HG03097 (cell line): ENCODE measurements around the gene RPL10A.

ENCODE experiments used
- ATAC-seq: cut with Tn5 transposase; IDR thresholded peaks from one replicate; pipeline ENCODE4 v1.9.1; 2021; ENCODE audit not compliant: unreplicated experiment, low FRiP score

RPL10A gene

GRCh38 chr6:35474131-35474941, 6.1 kb downstream of the RPL10A start:
- ATAC-seq = no peak

GRCh38 chr6:35474942-35475570, 6.9 kb downstream of the RPL10A start:
- ATAC-seq = no peak

- no peak for ATAC-seq
These were observed 7.4 kb downstream of the RPL10A start for GRCh38 chr6:35475573-35475972.

GRCh38 chr6:35476004-35476403, 7.8 kb downstream of the RPL10A start:
- ATAC-seq = no peak

GRCh38 chr6:35477028-35477427, 8.8 kb downstream of the RPL10A start:
- ATAC-seq = no peak

GRCh38 chr6:35477551-35478179, 9.5 kb downstream of the RPL10A start:
- no peak for ATAC-seq

- no peak for ATAC-seq
These were observed 10.1 kb downstream of the RPL10A start for GRCh38 chr6:35478259-35478658.

- no peak for ATAC-seq
These were observed 12.0 kb downstream of the RPL10A start for GRCh38 chr6:35480176-35480575.

GRCh38 chr6:35481226-35481625, 13.0 kb downstream of the RPL10A start:
- ATAC-seq = no peak

GRCh38 chr6:35483062-35483461, 14.9 kb downstream of the RPL10A start:
- no peak for ATAC-seq

- ATAC-seq = no peak
These were observed 15.3 kb downstream of the RPL10A start for GRCh38 chr6:35483490-35483889.

- ATAC-seq = no peak
These were observed 15.9 kb downstream of the RPL10A start for GRCh38 chr6:35483893-35484645.

- no peak for ATAC-seq
These were observed 16.8 kb downstream of the RPL10A start for GRCh38 chr6:35484921-35485392.

GRCh38 chr6:35485402-35485877, 17.2 kb downstream of the RPL10A start:
- no peak for ATAC-seq

GRCh38 chr6:35486005-35486925, 18.1 kb downstream of the RPL10A start:
- no peak for ATAC-seq

GRCh38 chr6:35487658-35488516, 19.7 kb downstream of the RPL10A start:
- no peak for ATAC-seq

GRCh38 chr6:35488517-35488862, 20.3 kb downstream of the RPL10A start:
- no peak for ATAC-seq

GRCh38 chr6:35489066-35489465, 20.9 kb downstream of the RPL10A start:
- ATAC-seq = no peak
